HCT116 (cell line): ENCODE measurements around the gene DDX39B. TPM values are rescaled to one million over a fixed set of nuclear protein-coding genes. Genes with fewer than 3 reads are reported as not detected.
A peak's percentile ranks its signal among the peaks of the same experiment; 100 is the strongest.

Source experiments
- ATAC-seq: fragments of 200-7000 bp; cut with Tn5 transposase; 2 replicates; pipeline ENCODE4 v1.9.1; 2020; ENCODE audit warnings: mild to moderate bottlenecking, moderate library complexity
- BruUV-seq: library from RNA; stranded (reverse); fragments of 400-500 nt; replicated peaks from 2 replicates; lab custom pipeline; 2021; lab: Mats Ljungman, UMichigan
- CTCF ChIA-PET: fragments of 300-600 bp; sonication (Branson Sonifier 250); formaldehyde crosslinking; loops from one replicate; lab custom pipeline; 2021; ENCODE audit warnings: antibody characterized with exemption; lab: Charles Lee
- POLR2A ChIA-PET: fragments of 300-600, 350-600 bp; sonication (Branson Sonifier 250); formaldehyde crosslinking; loops from one replicate; lab custom pipeline; 2021; ENCODE audit warnings: antibody characterized with exemption; lab: Charles Lee
- RAD21 ChIA-PET, 2 experiments: fragments of 300-600 bp; sonication (Branson Sonifier 250); formaldehyde crosslinking; loops; one replicate each; lab custom pipeline; 2023; ENCODE audit warnings: low total read pairs in 2 of 2; ENCODE audit not compliant: uncharacterized antibody in 2 of 2, unreplicated experiment in 2 of 2, low non-redundant PET in 1 of 2; lab: Charles Lee
- DNase-seq: peaks from one replicate; pipeline ENCODE4 v3.0.0-alpha.2; 2010; ENCODE audit warnings: low read depth, low spot score
- H2AFZ ChIP-seq: fragments of 200-600 bp; shearing (Covaris generic), sonication (generic); 2 replicates; pipeline ENCODE4 v1.6.1; 2017; ENCODE audit warnings: low read depth, mixed run types, mixed read lengths, antibody characterized with exemption, low read length; ENCODE audit not compliant: poor library complexity, severe bottlenecking
- H3K27ac ChIP-seq: 2 replicates; pipeline ENCODE4 v1.5.1; 2012; ENCODE audit warnings: low read depth, low read length
- H3K27me3 ChIP-seq: fragments of 200-600 bp; sonication (generic); 2 replicates; pipeline ENCODE4 v1.6.1; 2016; ENCODE audit warnings: mixed run types, low read length, mixed read lengths; ENCODE audit not compliant: insufficient read depth
- H3K36me3 ChIP-seq, 2 experiments: fragments of 200-500 bp in 1 of 2; fragments of 200-600 bp in 1 of 2; sonication (Bioruptor generic) in 1 of 2; sonication (generic) in 1 of 2; 2 replicates each; pipeline versions ENCODE4 v1.5.1 to v1.6.1; 2014 to 2016; ENCODE audit warnings: low read length in 2 of 2, inconsistent platforms in 1 of 2, mixed read lengths in 1 of 2, mixed run types in 1 of 2; ENCODE audit not compliant: insufficient read depth in 2 of 2, control insufficient read depth in 1 of 2
- H3K4me1 ChIP-seq, 2 experiments: fragments of 200-600 bp in 1 of 2; sonication (generic) in 1 of 2; 2 replicates each; pipeline versions ENCODE4 v1.5.1 to v1.6.1; 2012 to 2017; ENCODE audit warnings: low read length in 2 of 2, inconsistent platforms in 1 of 2, mild to moderate bottlenecking in 1 of 2, mixed read lengths in 1 of 2, mixed run types in 1 of 2, moderate library complexity in 1 of 2; ENCODE audit not compliant: insufficient read depth in 2 of 2, control insufficient read depth in 1 of 2
- H3K4me2 ChIP-seq: fragments of 200-600 bp; sonication (generic); 2 replicates; pipeline ENCODE4 v1.6.1; 2017; ENCODE audit warnings: mixed run types, low read length, mixed read lengths
- H3K4me3 ChIP-seq, 2 experiments: fragments of 200-600 bp in 1 of 2; sonication (generic) in 1 of 2; replicated peaks in 1 of 2; 2 replicates each; pipeline ENCODE4 v1.5.1; 2011 to 2016; ENCODE audit warnings: low read length in 2 of 2, control low read depth in 1 of 2, low read depth in 1 of 2, mild to moderate bottlenecking in 1 of 2, mixed read lengths in 1 of 2, mixed run types in 1 of 2
- H3K79me2 ChIP-seq: fragments of 200-600 bp; sonication (generic); 2 replicates; pipeline ENCODE4 v1.6.1; 2017; ENCODE audit warnings: mild to moderate bottlenecking, mixed run types, low read length, moderate library complexity, mixed read lengths; ENCODE audit not compliant: insufficient read depth
- H3K9ac ChIP-seq: fragments of 200-600 bp; sonication (generic); 2 replicates; pipeline ENCODE4 v1.6.1; 2016; ENCODE audit warnings: low read length, mixed read lengths
- H3K9me2 ChIP-seq: fragments of 200-600 bp; sonication (generic), shearing (Covaris generic); 2 replicates; pipeline ENCODE4 v1.6.1; 2017; ENCODE audit warnings: mixed run types, mild to moderate bottlenecking, moderate library complexity; ENCODE audit not compliant: insufficient read depth
- H3K9me3 ChIP-seq, 2 experiments: fragments of 200-500 bp in 1 of 2; fragments of 200-600 bp in 1 of 2; sonication (Bioruptor generic) in 1 of 2; sonication (generic) in 1 of 2; 2 replicates each; pipeline ENCODE4 v1.6.1; 2014 to 2017; ENCODE audit warnings: low read length in 2 of 2, mixed read lengths in 2 of 2, inconsistent platforms in 1 of 2, low read depth in 1 of 2, mild to moderate bottlenecking in 1 of 2, mixed run types in 1 of 2, moderate library complexity in 1 of 2; ENCODE audit not compliant: control insufficient read depth in 1 of 2, insufficient read depth in 1 of 2
- H4K20me1 ChIP-seq: fragments of 200-600 bp; sonication (generic), shearing (Covaris generic); 2 replicates; pipeline ENCODE4 v1.6.1; 2017; ENCODE audit warnings: mixed run types, mild to moderate bottlenecking, moderate library complexity; ENCODE audit not compliant: insufficient read depth
- CBX3 ChIP-seq: IDR thresholded peaks from 2 replicates; pipeline ENCODE4 v1.6.1; 2012; ENCODE audit warnings: low read depth
- CEBPB ChIP-seq: IDR thresholded peaks from 2 replicates; pipeline ENCODE4 v1.6.1; 2012; ENCODE audit warnings: low read depth
- ELF1 ChIP-seq: IDR thresholded peaks from 2 replicates; pipeline ENCODE4 v1.6.1; 2012; ENCODE audit warnings: low read depth, borderline replicate concordance
- FOSL1 ChIP-seq: IDR thresholded peaks from 2 replicates; pipeline ENCODE4 v1.6.1; 2012; ENCODE audit warnings: low read depth
- JUND ChIP-seq: IDR thresholded peaks from 2 replicates; pipeline ENCODE4 v1.6.1; 2012
- POLR2A ChIP-seq: IDR thresholded peaks from 2 replicates; pipeline ENCODE4 v1.7.0; 2011; ENCODE audit warnings: borderline replicate concordance; ENCODE audit not compliant: insufficient read depth, insufficient read length; ENCODE audit errors: extremely low read depth
- POLR2AphosphoS5 ChIP-seq: IDR thresholded peaks from 2 replicates; pipeline ENCODE4 v1.6.1; 2011; ENCODE audit warnings: mild to moderate bottlenecking, low read depth, low read length, moderate library complexity
- SRF ChIP-seq: IDR thresholded peaks from 2 replicates; pipeline ENCODE4 v1.6.1; 2012; ENCODE audit warnings: low read depth
- YY1 ChIP-seq: IDR thresholded peaks from 2 replicates; pipeline ENCODE4 v1.6.1; 2011; ENCODE audit warnings: low read length, low read depth, moderate library complexity, mild to moderate bottlenecking; ENCODE audit not compliant: insufficient replicate concordance; ENCODE audit errors: extremely low read depth
- ZNF274 ChIP-seq: fragments of 200-500 bp; sonication (Bioruptor generic); IDR thresholded peaks from 2 replicates; pipeline ENCODE4 v1.6.1; 2014; ENCODE audit warnings: mild to moderate bottlenecking, low read depth, low read length, inconsistent platforms
- intact Hi-C: fragments of 100-400 bp; cut with micrococcal nuclease; formaldehyde crosslinking; loops from 2 replicates; pipeline ENCODE4 v1.10.0; 2022
- total RNA-seq: library from RNA; stranded (reverse); gene quantifications from one replicate; pipeline ENCODE4 v1.2.1, GENCODE V29; 2021; ENCODE audit not compliant: unreplicated experiment
- TF ChIP-seq, protein P1 (sequence below): IDR thresholded peaks from 2 replicates; pipeline ENCODE4 v1.6.1; 2012; ENCODE audit warnings: low read depth
- TF ChIP-seq, protein P2 (sequence below): IDR thresholded peaks from 2 replicates; pipeline ENCODE4 v1.6.1; 2011; ENCODE audit warnings: mild to moderate bottlenecking, low read length, moderate library complexity; ENCODE audit not compliant: insufficient replicate concordance; ENCODE audit errors: extremely low read depth
- TF ChIP-seq, protein P3 (sequence below): IDR thresholded peaks from 2 replicates; pipeline ENCODE4 v1.6.1; 2012

The DDX39B gene
- total RNA-seq, 1 experiment from 2014 or later = 545 TPM

DNA sequence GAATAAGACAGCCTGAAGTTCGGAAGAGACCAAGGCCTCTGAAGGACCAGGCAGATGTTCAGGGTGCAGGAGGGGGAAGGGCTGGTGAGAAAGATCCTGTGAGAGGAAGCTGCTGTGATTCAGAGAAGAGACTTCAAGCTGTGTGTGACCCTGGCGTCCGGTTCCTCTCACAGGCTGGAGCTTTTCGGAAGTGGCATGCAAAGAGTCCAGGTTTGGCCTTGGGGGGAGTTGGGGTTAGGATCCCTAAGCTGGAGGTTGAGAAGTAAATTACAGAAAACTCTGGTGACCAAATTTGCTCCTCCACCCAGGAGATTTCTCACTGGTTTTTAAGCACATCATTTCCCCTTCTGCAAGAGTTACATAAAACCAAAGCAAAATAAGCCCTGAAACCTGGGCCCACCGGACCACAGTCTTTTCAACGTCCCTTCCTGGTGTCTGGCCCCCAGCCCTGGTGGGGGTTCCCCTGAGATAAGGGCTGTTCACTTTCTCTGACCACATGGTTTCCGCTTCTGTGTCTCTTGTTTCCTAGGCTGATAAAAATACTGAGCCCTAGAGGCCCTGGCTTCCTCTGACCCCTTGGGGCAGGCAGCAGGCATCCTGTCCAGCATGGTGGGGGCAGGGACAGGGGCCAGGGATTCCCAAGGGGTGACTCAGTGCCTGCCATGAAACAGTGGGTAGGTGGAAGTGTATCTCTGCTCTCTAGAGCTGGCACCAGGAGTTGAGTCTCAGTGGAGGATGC, 18.3 kb upstream of the DDX39B start:
- no peak for DNase-seq
- peaks cover 16 to 20% of the 10 kb centered on the region in 2 experiments for H3K36me3 ChIP-seq
- POLR2A ChIA-PET = no interaction called here
- H3K4me2 ChIP-seq = peak overlapping the region; percentile 72
- H3K9me2 ChIP-seq = no peaks in the 10 kb centered on the region
- H4K20me1 ChIP-seq = no peaks in the 10 kb centered on the region
- H3K4me3 ChIP-seq = peak overlapping the region in 1 of 2 experiments; percentile 24; a peak in 1 of 4 replicates
- ATAC-seq = peak; percentile 72
- BruUV-seq = no TSS peak
- no peak overlapping the region for H2AFZ ChIP-seq
- H3K79me2 ChIP-seq = peaks cover 6% of the 10 kb centered on the region; the same call in 1 of the 2 replicates
- H3K9me3 ChIP-seq = no peaks in the 10 kb centered on the region
- H3K27me3 ChIP-seq = no peaks in the 10 kb centered on the region
- CTCF ChIA-PET = no interaction called here
- H3K27ac ChIP-seq = no peak overlapping the region
- RAD21 ChIA-PET = no interaction called here
- intact Hi-C loops = no loop called here
- peak overlapping the region; percentile 31 for H3K9ac ChIP-seq
- peaks cover 5 to 24% of the 10 kb centered on the region in 2 experiments; a peak in 3 of 4 replicates for H3K4me1 ChIP-seq
- TF ChIP-seq FOSL1 (peak; percentile 39; the same call in 1 of the 2 replicates), JUND (peak; percentile 45), POLR2AphosphoS5 (no peak)

DNA sequence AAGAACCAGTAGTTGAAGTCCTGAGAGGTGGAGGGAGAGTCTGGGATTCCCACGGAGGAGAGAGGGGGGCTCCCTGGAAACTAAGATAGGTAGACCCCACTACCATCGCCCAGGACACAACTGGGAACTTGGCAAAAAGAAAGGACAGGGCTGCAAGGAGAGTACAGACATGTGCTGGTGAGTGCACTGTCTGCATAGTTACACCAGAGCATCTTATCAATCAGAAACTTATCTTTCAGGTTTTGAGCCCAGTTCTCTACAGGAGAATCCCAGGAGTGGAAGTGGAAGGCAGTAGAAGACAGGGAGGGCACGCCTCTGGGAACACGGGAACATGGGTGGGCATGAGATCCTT, 17.8 kb upstream of the DDX39B start:
- H3K4me1 ChIP-seq = peaks cover 5 to 24% of the 10 kb centered on the region in 2 experiments; a peak in 3 of 4 replicates
- H3K79me2 ChIP-seq = peaks cover 6% of the 10 kb centered on the region; the same call in 1 of the 2 replicates
- BruUV-seq = no TSS peak
- H3K4me2 ChIP-seq = peak overlapping the region; percentile 72
- H3K27ac ChIP-seq = no peak overlapping the region
- no peak for TF ChIP-seq ZNF274
- TF ChIP-seq CEBPB = no peak
- TF ChIP-seq JUND = no peak
- no peak for TF ChIP-seq YY1
- TF ChIP-seq, protein P1, sequence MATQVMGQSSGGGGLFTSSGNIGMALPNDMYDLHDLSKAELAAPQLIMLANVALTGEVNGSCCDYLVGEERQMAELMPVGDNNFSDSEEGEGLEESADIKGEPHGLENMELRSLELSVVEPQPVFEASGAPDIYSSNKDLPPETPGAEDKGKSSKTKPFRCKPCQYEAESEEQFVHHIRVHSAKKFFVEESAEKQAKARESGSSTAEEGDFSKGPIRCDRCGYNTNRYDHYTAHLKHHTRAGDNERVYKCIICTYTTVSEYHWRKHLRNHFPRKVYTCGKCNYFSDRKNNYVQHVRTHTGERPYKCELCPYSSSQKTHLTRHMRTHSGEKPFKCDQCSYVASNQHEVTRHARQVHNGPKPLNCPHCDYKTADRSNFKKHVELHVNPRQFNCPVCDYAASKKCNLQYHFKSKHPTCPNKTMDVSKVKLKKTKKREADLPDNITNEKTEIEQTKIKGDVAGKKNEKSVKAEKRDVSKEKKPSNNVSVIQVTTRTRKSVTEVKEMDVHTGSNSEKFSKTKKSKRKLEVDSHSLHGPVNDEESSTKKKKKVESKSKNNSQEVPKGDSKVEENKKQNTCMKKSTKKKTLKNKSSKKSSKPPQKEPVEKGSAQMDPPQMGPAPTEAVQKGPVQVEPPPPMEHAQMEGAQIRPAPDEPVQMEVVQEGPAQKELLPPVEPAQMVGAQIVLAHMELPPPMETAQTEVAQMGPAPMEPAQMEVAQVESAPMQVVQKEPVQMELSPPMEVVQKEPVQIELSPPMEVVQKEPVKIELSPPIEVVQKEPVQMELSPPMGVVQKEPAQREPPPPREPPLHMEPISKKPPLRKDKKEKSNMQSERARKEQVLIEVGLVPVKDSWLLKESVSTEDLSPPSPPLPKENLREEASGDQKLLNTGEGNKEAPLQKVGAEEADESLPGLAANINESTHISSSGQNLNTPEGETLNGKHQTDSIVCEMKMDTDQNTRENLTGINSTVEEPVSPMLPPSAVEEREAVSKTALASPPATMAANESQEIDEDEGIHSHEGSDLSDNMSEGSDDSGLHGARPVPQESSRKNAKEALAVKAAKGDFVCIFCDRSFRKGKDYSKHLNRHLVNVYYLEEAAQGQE = no peak
- no peak for TF ChIP-seq ELF1
- TF ChIP-seq, protein P2, sequence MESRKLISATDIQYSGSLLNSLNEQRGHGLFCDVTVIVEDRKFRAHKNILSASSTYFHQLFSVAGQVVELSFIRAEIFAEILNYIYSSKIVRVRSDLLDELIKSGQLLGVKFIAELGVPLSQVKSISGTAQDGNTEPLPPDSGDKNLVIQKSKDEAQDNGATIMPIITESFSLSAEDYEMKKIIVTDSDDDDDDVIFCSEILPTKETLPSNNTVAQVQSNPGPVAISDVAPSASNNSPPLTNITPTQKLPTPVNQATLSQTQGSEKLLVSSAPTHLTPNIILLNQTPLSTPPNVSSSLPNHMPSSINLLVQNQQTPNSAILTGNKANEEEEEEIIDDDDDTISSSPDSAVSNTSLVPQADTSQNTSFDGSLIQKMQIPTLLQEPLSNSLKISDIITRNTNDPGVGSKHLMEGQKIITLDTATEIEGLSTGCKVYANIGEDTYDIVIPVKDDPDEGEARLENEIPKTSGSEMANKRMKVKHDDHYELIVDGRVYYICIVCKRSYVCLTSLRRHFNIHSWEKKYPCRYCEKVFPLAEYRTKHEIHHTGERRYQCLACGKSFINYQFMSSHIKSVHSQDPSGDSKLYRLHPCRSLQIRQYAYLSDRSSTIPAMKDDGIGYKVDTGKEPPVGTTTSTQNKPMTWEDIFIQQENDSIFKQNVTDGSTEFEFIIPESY = no peak
- no peak for TF ChIP-seq SRF
- no peak for TF ChIP-seq CBX3
- TF ChIP-seq, protein P3, sequence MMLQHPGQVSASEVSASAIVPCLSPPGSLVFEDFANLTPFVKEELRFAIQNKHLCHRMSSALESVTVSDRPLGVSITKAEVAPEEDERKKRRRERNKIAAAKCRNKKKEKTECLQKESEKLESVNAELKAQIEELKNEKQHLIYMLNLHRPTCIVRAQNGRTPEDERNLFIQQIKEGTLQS = no peak
- no peak for TF ChIP-seq POLR2A
- H2AFZ ChIP-seq = no peak overlapping the region
- H3K4me3 ChIP-seq = no peak overlapping the region
- H3K9ac ChIP-seq = peak overlapping the region; percentile 31; the same call in 1 of the 2 replicates
- H3K9me3 ChIP-seq = no peaks in the 10 kb centered on the region
- CTCF ChIA-PET = no interaction called here
- intact Hi-C loops = no loop called here
- no peaks in the 10 kb centered on the region for H3K9me2 ChIP-seq
- H4K20me1 ChIP-seq = no peaks in the 10 kb centered on the region
- POLR2A ChIA-PET = no interaction called here
- H3K27me3 ChIP-seq = no peaks in the 10 kb centered on the region
- no peak for DNase-seq
- RAD21 ChIA-PET = no interaction called here
- peaks cover 18 to 20% of the 10 kb centered on the region in 2 experiments for H3K36me3 ChIP-seq
- no peak for ATAC-seq
